ENCODE data around the gene COL8A2. TPM values are rescaled to one million over a fixed set of nuclear protein-coding genes. Genes with fewer than 3 reads are reported as not detected.

The COL8A2 gene
- total RNA-seq, 4 donors from 2014 or later: 0.83 to 1.3 (median 1.1) TPM

GRCh38 chr1:36096500-36097432 lies 28.3 kb downstream of the COL8A2 start:
- no peaks in the 10 kb centered on the region for H3K27me3 ChIP-seq
- no peaks in the 10 kb centered on the region for H3K9me3 ChIP-seq
- H3K4me1 ChIP-seq: peaks cover 0 to 4% (median 0%) of the 10 kb centered on the region in 4 donors
- no peak overlapping the region for H3K4me3 ChIP-seq
- TF ChIP-seq POLR2A (IDR thresholded peaks at IDR 0.05): no peak
- TF ChIP-seq CTCF (IDR thresholded peaks at IDR 0.05): no peak
- H3K27ac ChIP-seq: no peak overlapping the region
- H3K36me3 ChIP-seq: peaks cover 0 to 33% (median 0%) of the 10 kb centered on the region in 3 donors
- DNase-seq: peak in 1 of 3 donors; percentile 27

GRCh38 chr1:36095760-36096405 lies 29.1 kb downstream of the COL8A2 start:
- DNase-seq: peak in 1 of 3 donors; percentile 42
- Histone ChIP-seq H3K4me1 (peaks cover 0 to 8% (median 0%) of the 10 kb centered on the region in 4 donors), H3K4me3 (no peak overlapping the region), H3K9me3 (no peaks in the 10 kb centered on the region), H3K27ac (no peak overlapping the region), H3K27me3 (no peaks in the 10 kb centered on the region), H3K36me3 (peaks cover 0 to 42% (median 0%) of the 10 kb centered on the region in 3 donors)
- no peak for TF ChIP-seq CTCF (IDR thresholded peaks at IDR 0.05)

- Histone ChIP-seq H3K9me3 (no peaks in the 10 kb centered on the region), H3K4me1 (peaks cover 0 to 17% (median 2%) of the 10 kb centered on the region in 4 donors), H3K27me3 (no peaks in the 10 kb centered on the region), H3K36me3 (peaks cover 0 to 46% (median 0%) of the 10 kb centered on the region in 3 donors), H3K27ac (no peak overlapping the region), H3K4me3 (no peak overlapping the region)
- TF ChIP-seq POLR2A (IDR thresholded peaks at IDR 0.05) (no peak), CTCF (IDR thresholded peaks at IDR 0.05) (no peak)
- DNase-seq: no peak
These were observed 30.4 kb downstream of the COL8A2 start for GRCh38 chr1:36094621-36095061.

- peaks cover 0 to 22% (median 4%) of the 10 kb centered on the region in 4 donors for H3K4me1 ChIP-seq
- no peak for DNase-seq
- H3K27ac ChIP-seq: no peak overlapping the region
- H3K36me3 ChIP-seq: peaks cover 0 to 46% (median 0%) of the 10 kb centered on the region in 3 donors
- H3K4me3 ChIP-seq: no peak overlapping the region
- no peaks in the 10 kb centered on the region for H3K9me3 ChIP-seq
- H3K27me3 ChIP-seq: no peaks in the 10 kb centered on the region
- TF ChIP-seq POLR2A (IDR thresholded peaks at IDR 0.05): no peak
- TF ChIP-seq CTCF (IDR thresholded peaks at IDR 0.05): no peak
These were observed 31.1 kb downstream of the COL8A2 start for GRCh38 chr1:36093929-36094328.

GRCh38 chr1:36093226-36093625 lies 31.8 kb downstream of the COL8A2 start:
- no peak overlapping the region for H3K4me3 ChIP-seq
- DNase-seq: peak in 1 of 3 donors; percentile 40
- peaks cover 0 to 25% (median 8%) of the 10 kb centered on the region in 4 donors for H3K4me1 ChIP-seq
- peaks cover 0 to 46% (median 0%) of the 10 kb centered on the region in 3 donors for H3K36me3 ChIP-seq
- no peaks in the 10 kb centered on the region for H3K9me3 ChIP-seq
- H3K27ac ChIP-seq: no peak overlapping the region
- no peaks in the 10 kb centered on the region for H3K27me3 ChIP-seq
- TF ChIP-seq POLR2A (IDR thresholded peaks at IDR 0.05) (no peak), CTCF (IDR thresholded peaks at IDR 0.05) (no peak)
